ENCODE measurements around the gene DNLZ.
"Not testable (repeated sequence)": the region's sequence is repeated elsewhere in the genome, so short reads cannot be mapped to it uniquely, and the experiment has no call there.

DNLZ gene

GRCh38 chr9:136353088-136353487 lies 10.5 kb downstream of the DNLZ start:
- peaks cover 9% of the 10 kb centered on the region for H3K4me1 Mint-ChIP-seq
- H3K27me3 Mint-ChIP-seq (ENCODE audit: low read depth, poor library complexity) = no peaks in the 10 kb centered on the region

GRCh38 chr9:136352682-136353081 lies 10.9 kb downstream of the DNLZ start:
- H3K4me1 Mint-ChIP-seq = peaks cover 9% of the 10 kb centered on the region
- no peak overlapping the region for H3K27ac Mint-ChIP-seq
- no peak for DNase-seq
- no peaks in the 10 kb centered on the region for H3K9me3 Mint-ChIP-seq
- no peaks in the 10 kb centered on the region for H3K36me3 Mint-ChIP-seq (ENCODE audit: low read depth)
- no peaks in the 10 kb centered on the region for H3K27me3 Mint-ChIP-seq (ENCODE audit: low read depth, poor library complexity)
- no peak for TF ChIP-seq CTCF (IDR thresholded peaks at IDR 0.05)
- H3K4me3 Mint-ChIP-seq = no peak overlapping the region

More at GRCh38 chr9:136353088-136353487, 10.5 kb downstream of the DNLZ start:
- no peaks in the 10 kb centered on the region for H3K36me3 Mint-ChIP-seq (ENCODE audit: low read depth)
- no peaks in the 10 kb centered on the region for H3K9me3 Mint-ChIP-seq
- peak overlapping the region; percentile 32 for H3K27ac Mint-ChIP-seq
- no peak for DNase-seq
- no peak for TF ChIP-seq CTCF (IDR thresholded peaks at IDR 0.05)
- no peak overlapping the region for H3K4me3 Mint-ChIP-seq

GRCh38 chr9:136351868-136352267 lies 11.7 kb downstream of the DNLZ start:
- H3K4me1 Mint-ChIP-seq; H3K27me3 Mint-ChIP-seq (ENCODE audit: low read depth, poor library complexity); H3K4me3 Mint-ChIP-seq; H3K36me3 Mint-ChIP-seq (ENCODE audit: low read depth); DNase-seq; H3K27ac Mint-ChIP-seq; H3K9me3 Mint-ChIP-seq: not testable (repeated sequence)

DNA sequence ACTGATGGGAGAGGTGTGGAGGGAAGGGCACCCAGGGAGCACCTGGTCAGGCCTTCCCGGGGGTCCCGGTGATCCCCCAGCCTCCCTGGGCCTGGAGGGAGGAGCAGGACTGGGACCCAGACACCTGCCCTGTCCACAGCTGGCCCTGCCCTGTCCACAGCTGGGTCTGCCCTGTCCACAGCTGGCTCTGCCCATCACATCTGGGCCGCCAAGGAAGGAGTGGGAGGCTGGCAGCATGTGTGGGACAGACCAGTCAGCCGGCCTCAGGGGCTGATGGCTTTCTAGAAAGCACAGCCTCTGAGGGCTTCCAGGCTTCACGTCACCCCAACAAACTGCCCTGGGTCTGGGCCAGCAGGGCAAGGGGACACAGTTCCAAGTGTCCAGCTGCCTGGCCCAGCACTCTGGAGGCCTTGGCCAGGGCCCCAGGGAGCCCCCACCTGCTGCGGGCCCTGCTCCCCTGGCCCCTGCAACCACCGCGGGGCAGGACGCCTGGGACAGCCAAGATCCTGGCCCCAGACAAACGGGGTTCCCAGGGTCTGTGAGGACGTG lies 12.2 kb downstream of the DNLZ start:
- TF ChIP-seq CTCF (IDR thresholded peaks at IDR 0.05) = no peak
- no peak for DNase-seq
- Mint-ChIP-seq H3K4me1 (peaks cover 10% of the 10 kb centered on the region), H3K36me3 (ENCODE audit: low read depth) (no peaks in the 10 kb centered on the region), H3K27ac (no peak overlapping the region), H3K27me3 (ENCODE audit: low read depth, poor library complexity) (no peaks in the 10 kb centered on the region), H3K4me3 (no peak overlapping the region), H3K9me3 (no peaks in the 10 kb centered on the region)

GRCh38 chr9:136349546-136349945 lies 14.0 kb downstream of the DNLZ start:
- Mint-ChIP-seq H3K27ac (no peak overlapping the region), H3K4me3 (no peak overlapping the region), H3K27me3 (ENCODE audit: low read depth, poor library complexity) (no peaks in the 10 kb centered on the region), H3K9me3 (no peaks in the 10 kb centered on the region), H3K4me1 (peaks cover 23% of the 10 kb centered on the region), H3K36me3 (ENCODE audit: low read depth) (no peaks in the 10 kb centered on the region)
- TF ChIP-seq CTCF (IDR thresholded peaks at IDR 0.05) = no peak
- DNase-seq = no peak

- no peaks in the 10 kb centered on the region for H3K9me3 Mint-ChIP-seq
- DNase-seq = no peak
- H3K27me3 Mint-ChIP-seq (ENCODE audit: low read depth, poor library complexity) = no peaks in the 10 kb centered on the region
- no peak overlapping the region for H3K27ac Mint-ChIP-seq
- H3K4me1 Mint-ChIP-seq = peaks cover 21% of the 10 kb centered on the region
- no peak overlapping the region for H3K4me3 Mint-ChIP-seq
- H3K36me3 Mint-ChIP-seq (ENCODE audit: low read depth) = no peaks in the 10 kb centered on the region
- no peak for TF ChIP-seq CTCF (IDR thresholded peaks at IDR 0.05)
Observed at GRCh38 chr9:136348691-136349090, 14.9 kb downstream of the DNLZ start.

All from nephron progenitor cell (in vitro differentiated cells).